ENCODE measurements around the gene CYP4Z1.
"Not testable (repeated sequence)": the region's sequence is repeated elsewhere in the genome, so short reads cannot be mapped to it uniquely, and the experiment has no call there.

Gene CYP4Z1, protein sequence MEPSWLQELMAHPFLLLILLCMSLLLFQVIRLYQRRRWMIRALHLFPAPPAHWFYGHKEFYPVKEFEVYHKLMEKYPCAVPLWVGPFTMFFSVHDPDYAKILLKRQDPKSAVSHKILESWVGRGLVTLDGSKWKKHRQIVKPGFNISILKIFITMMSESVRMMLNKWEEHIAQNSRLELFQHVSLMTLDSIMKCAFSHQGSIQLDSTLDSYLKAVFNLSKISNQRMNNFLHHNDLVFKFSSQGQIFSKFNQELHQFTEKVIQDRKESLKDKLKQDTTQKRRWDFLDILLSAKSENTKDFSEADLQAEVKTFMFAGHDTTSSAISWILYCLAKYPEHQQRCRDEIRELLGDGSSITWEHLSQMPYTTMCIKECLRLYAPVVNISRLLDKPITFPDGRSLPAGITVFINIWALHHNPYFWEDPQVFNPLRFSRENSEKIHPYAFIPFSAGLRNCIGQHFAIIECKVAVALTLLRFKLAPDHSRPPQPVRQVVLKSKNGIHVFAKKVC

DNA sequence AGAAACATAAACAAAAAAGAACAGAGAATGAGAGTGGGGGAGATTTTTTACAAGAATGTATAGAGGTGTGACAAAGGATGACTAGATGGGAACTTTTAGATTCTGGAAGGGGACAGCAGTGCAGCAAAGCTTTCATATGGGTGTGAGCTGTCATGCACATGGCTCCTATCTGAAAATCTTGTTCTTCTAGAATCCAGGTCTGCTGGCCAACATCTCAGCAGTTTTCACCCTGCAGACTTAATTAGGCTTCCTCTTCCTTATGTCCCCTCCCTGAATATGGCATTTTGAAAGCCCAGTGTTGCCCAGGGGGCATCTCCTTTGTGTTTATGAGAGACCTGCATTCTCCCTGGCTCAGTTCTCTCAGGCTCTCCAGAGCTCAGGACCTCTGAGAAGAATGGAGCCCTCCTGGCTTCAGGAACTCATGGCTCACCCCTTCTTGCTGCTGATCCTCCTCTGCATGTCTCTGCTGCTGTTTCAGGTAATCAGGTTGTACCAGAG is at the start of gene CYP4Z1:
Gene CYP4Z1 (plus strand): TSS at position 135 of the 498 bp plus-strand sequence. CDS start 260 bp downstream, at position 395.
- no peak for DNase-seq

DNA sequence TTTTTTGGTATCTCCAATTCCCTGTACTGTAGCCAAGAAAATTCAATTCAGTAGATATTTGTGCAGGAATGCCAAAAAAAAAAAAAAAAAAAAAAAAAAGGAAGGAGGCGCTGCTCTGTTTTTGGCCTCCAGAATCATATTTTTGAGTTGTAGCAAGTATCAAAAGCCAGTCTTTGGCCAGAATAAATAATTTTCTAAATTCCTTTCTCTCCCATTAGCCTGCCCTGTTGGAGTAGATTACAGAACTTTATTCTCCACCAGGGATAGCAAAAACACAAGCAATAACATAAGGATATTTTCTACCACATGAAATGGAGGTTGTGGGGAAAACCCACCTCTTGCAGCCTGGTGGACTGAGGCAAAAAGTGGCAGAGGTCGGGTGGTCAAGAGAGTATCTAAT is 46.0 kb upstream of the CYP4Z1 start:
- DNase-seq, result no peak

GRCh38 chr1:47023268-47024140 is 43.5 kb upstream of the CYP4Z1 start, which contains the start of gene CYP4X1:
Gene CYP4X1 (plus strand): TSS chr1:47023669. CDS start chr1:47023818, 149 bp downstream.
- DNase-seq, result no peak

GRCh38 chr1:47024141-47024801 is 42.8 kb upstream of the CYP4Z1 start:
- no peak for DNase-seq

DNA sequence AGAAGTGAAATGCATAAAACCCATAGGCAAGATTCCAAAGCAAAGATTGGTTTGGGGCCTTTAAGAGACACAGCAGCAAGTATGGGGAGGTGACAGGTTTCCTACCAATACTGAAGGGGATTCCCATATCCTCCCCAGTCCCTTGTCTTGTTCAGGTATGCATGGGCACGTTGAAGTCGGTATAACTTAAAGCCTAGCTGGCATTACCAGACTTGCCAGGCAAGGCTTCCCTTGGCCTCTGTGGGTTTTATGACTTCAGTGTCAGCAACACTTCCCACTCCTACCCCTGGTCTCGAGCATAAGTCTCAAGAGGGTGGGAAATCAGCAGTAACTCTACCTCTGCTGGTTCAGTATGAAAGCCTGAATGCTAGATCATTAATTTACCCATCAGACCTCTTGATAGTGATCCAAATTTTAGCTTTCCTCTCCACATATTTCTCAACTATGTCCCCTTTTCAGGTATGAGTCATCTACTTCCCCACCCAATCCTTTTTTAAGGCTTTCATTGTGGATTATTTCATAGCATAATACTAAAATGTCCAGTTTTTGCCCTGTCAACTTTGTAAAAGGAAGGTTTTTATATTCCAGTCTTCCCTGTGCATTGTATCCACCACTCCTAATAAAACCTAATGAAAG is 36.7 kb upstream of the CYP4Z1 start:
- no peak for DNase-seq

DNA sequence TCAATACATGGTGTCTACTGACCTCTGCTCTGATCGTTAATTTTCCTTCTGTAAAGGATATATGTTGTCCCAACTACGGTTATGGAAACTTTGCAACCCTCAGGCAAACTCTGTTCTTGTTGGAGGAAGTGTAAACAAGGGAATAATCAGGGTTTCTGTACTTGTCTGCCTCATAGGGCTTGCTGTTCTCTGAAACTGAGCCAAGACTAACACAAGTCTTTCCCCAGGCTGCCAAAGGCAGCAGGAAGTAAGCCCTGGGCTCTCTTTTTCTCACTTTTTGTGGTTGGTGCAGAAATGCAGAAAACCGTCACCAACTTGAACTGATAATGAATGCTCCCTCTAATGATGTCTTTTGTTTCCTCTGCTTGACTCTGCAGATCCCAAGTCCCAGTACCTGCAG is 36.0 kb upstream of the CYP4Z1 start:
- no peak for DNase-seq

DNA sequence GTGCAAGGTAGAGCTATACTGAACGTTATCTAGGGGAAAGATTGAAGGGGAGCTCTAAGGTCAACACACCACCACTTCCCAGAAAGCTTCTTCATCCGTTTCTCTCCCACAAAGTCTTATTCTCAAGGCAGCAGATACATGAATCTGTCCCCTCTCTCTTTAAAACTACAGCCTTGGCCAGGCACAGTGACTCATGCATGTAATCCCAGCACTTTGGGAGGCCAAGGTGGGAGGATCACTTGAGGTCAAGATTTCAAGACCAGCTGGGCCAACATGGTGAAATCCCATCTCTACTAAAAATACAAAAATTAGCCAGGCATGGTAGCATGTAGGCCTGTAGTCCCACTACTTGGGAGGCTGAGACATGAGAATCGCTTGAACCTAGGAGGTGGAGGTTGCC is 35.4 kb upstream of the CYP4Z1 start:
- DNase-seq, result no peak

- no peak for DNase-seq
Measured at GRCh38 chr1:47036764-47037163, 30.3 kb upstream of the CYP4Z1 start.

DNA sequence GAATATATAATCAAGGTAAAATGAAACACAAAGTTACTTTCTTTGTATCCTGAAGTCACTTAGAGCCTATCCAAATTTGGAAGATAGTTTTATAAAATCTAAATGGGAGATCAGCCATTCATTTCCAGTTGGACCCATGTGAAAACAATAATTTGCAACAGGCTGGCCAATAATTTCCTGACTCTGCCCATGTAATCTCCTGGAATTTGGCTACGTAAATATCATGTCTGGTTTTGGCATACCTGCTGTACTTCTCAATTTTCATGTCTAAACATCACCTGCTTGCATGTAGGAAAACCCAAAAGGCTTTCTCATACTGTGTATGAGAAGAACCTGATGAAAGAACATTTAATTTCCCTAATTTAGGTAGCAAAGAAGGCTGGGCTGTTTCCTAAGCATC is 7.7 kb upstream of the CYP4Z1 start:
- DNase-seq, result no peak

DNA sequence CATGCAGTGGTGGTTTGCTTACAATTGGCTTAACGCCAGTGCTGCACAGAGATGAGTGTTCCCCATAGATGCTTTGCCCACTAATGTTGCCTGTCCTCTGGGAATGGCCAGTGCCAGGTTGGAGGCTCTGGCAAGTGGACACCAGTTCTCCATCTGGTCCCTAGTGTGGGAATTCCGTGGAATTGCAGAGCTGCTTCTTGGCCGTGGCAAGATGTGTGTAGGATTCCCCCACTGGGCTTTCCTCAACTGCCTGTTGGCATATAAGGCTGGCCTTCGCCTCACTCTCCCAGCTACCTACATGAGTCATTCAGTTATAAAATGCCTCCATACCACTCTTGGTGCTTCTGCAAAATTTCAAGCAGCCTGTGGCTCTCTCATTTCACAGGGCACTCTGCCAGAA is 2.0 kb downstream of the CYP4Z1 start:
- DNase-seq, result not testable (repeated sequence)

- DNase-seq, result not testable (repeated sequence)
Measured at GRCh38 chr1:47069509-47069908, 2.5 kb downstream of the CYP4Z1 start.

DNA sequence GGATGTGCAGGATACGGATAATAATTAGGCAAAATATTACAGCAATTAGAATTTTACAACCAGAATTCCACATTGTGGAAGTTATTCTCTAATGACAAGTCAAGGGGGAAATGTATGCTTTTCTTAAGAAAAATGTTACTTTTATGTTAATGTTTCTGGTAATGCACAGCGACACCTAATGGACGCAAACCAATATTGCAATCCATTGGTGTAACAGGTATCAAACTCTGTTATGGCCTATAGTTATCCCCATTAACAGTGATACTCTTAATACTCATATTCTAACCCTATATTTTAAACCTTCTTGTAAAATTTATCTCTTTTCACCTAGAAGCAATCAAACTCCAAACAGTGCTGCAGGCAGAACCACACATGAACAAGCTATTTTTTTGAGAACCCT is 22.3 kb downstream of the CYP4Z1 start:
- not testable (repeated sequence) for DNase-seq

DNA sequence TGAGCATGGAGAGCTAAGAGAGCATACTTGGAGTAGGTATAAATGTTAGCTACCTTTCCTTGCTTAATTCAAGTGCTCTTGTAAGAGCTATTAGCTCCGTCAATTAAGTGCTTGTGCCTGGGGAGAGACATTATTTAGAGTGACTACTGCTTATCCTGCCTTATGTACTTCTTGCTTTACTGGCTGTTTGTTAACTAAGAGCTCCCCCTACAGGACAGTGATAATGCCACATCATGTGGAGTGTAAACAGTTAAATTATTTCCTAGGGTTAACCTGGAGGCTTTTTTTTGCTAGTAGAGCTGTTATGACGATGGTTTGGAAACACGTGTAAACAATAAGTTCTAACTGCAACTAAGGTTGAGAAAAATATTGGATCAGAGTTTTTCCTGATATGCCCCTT is 24.4 kb downstream of the CYP4Z1 start:
- DNase-seq, result not testable (repeated sequence)

DNA sequence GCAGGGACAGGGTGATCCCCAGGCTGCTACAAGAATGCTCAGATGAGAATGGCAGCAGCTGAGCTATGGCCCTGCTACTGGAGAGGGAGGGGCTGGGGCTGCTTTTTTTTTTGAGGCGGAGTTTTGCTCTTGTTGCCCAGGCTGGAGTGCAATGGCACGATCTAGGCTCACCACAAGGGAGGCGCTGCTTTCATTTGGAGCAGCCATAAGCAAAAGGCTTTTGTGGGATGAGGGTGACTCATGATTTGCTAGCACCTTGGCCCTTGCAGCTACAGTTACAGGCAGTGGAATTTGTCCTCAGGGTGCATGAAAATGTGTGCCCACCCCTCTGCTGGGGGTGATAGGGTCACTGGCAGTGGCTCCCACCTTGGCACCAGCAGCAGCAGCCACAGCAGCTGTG is 37.8 kb downstream of the CYP4Z1 start:
- no peak for DNase-seq

DNA sequence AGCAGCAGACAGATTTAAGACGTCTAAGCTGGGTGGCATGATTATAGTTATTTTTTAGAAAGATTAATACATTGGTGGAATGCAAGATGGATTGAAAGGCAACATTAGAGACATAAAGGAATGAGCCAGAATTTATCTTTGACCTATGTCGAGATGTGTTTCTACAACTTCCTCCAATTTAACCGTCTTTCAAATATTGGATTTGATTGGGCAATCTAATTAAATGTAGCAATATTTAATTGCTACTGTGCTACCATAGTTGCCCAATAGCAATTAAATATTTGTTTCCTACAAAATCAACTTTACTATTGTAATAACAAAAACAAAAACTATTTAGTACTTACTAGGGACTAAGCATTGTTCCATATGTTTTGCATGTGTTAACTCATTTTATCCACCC is 39.8 kb downstream of the CYP4Z1 start:
- no peak for DNase-seq

GRCh38 chr1:47107851-47108574 is 41.0 kb downstream of the CYP4Z1 start:
- not testable (repeated sequence) for DNase-seq

GRCh38 chr1:47109482-47109881 is 42.5 kb downstream of the CYP4Z1 start:
- not testable (repeated sequence) for DNase-seq

- DNase-seq, result no peak
Measured at GRCh38 chr1:47113178-47113577, 46.1 kb downstream of the CYP4Z1 start.

- not testable (repeated sequence) for DNase-seq
Measured at GRCh38 chr1:47121039-47121438, 54.0 kb downstream of the CYP4Z1 start.

DNA sequence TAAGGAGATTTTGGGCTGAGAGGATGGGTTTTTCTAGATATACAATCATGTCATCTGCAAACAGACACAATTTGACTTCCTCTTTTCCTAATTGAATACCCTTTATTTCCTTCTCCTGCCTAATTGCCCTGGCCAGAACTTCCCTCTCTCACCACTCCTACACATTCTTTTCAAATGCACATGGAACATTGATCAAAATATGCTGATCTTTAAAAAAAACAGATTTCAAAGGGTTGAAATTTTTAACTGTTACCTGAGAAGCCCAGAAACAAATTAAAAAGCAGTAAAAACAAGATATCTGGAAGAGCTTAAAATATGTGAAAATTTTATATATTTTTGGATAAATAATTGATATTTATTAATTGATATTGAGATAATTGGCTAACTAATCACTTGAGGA is 57.8 kb downstream of the CYP4Z1 start:
- DNase-seq, result not testable (repeated sequence)

GRCh38 chr1:47126997-47127396 is 60.0 kb downstream of the CYP4Z1 start:
- DNase-seq, result not testable (repeated sequence)

DNA sequence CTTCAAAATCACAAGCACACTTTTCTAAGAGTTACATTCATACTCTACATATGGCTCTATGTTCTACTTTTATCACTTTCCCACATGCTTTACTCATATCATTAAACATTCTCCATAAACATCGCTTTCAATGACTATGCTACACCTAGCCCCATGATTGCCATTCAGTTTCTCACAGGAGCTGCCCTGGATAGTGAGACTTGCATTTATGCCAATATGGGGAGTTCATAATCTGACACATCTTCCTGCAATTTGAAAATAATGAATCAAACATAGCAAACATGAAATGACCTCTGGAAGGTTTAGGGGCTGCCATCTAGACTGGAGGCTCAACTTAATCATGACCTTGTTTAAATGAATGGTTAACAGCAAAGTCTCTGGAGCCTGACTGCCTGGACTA is 61.2 kb downstream of the CYP4Z1 start:
- DNase-seq, result no peak

Data from activated CD4-positive, CD25-positive, alpha-beta regulatory T cell treated with anti-CD3 and anti-CD28 coated beads, Interleukin-2, amount 50 U/mL, for 72 hours (primary cell).